Natural killer cell (primary cell): ENCODE measurements around the gene ARL13A. TPM values are rescaled to one million over a fixed set of nuclear protein-coding genes. Genes with fewer than 3 reads are reported as not detected.

Experiments used
- ATAC-seq, 3 donors: fragments of 150-1000 bp in 2 of 3; fragments of 200-7000 bp in 1 of 3; cut with Tn5 transposase; 1 replicate in 1 of 3; 2 replicates in 2 of 3; pipeline ENCODE4 v1.10.0; 2021; ENCODE audit warnings: mild to moderate bottlenecking in 2 of 3, moderate library complexity in 2 of 3
- DNase-seq, 2 donors: peaks; one replicate each; pipeline versions ENCODE4 v3.0.0 to v3.0.0-alpha.2; 2013 to 2021; ENCODE audit warnings: mixed read lengths in 1 of 2
- H3K27ac ChIP-seq: one replicate; pipeline ENCODE4 v1.5.1; 2013; ENCODE audit warnings: mild to moderate bottlenecking, low read length
- H3K27me3 ChIP-seq: one replicate; pipeline ENCODE4 v1.6.1; 2013; ENCODE audit warnings: low read length; ENCODE audit not compliant: control insufficient read depth, insufficient read depth
- H3K36me3 ChIP-seq: one replicate; pipeline ENCODE4 v1.6.1; 2013; ENCODE audit warnings: low read length; ENCODE audit not compliant: control insufficient read depth, insufficient read depth
- H3K4me1 ChIP-seq: one replicate; pipeline ENCODE4 v1.6.1; 2013; ENCODE audit warnings: low read length; ENCODE audit not compliant: control insufficient read depth, insufficient read depth
- H3K4me3 ChIP-seq: one replicate; pipeline ENCODE4 v1.5.1; 2013; ENCODE audit warnings: low read length
- H3K9me3 ChIP-seq: one replicate; pipeline ENCODE4 v1.6.1; 2013; ENCODE audit warnings: low read length; ENCODE audit not compliant: control insufficient read depth, insufficient read depth
- H3K27ac Mint-ChIP-seq, 2 donors: one replicate each; pipeline ENCODE4 v1.8.0; 2022; ENCODE audit warnings: mild to moderate bottlenecking in 2 of 2, mixed read lengths in 2 of 2, moderate library complexity in 1 of 2
- H3K27me3 Mint-ChIP-seq, 2 donors: one replicate each; pipeline ENCODE4 v1.8.0; 2022; ENCODE audit warnings: low read depth in 2 of 2, mixed read lengths in 2 of 2
- H3K36me3 Mint-ChIP-seq: one replicate; pipeline ENCODE4 v1.8.0; 2022; ENCODE audit warnings: mixed read lengths
- H3K4me1 Mint-ChIP-seq, 2 donors: one replicate each; pipeline ENCODE4 v1.8.0; 2022; ENCODE audit warnings: mixed read lengths in 2 of 2
- H3K4me3 Mint-ChIP-seq: one replicate; pipeline ENCODE4 v1.8.0; 2022; ENCODE audit warnings: mild to moderate bottlenecking, moderate library complexity, mixed read lengths
- H3K9me3 Mint-ChIP-seq, 2 donors: one replicate each; pipeline ENCODE4 v1.8.0; 2022; ENCODE audit warnings: mixed read lengths in 2 of 2
- WGBS: methylation state at CpG from one replicate; pipeline ENCODE4 v1.1.7; 2013; ENCODE audit warnings: missing lambda C conversion rate; ENCODE audit not compliant: insufficient coverage; 5-methylcytosine and 5-hydroxymethylcytosine counted together
- intact Hi-C: fragments of 100-400 bp; cut with micrococcal nuclease; formaldehyde crosslinking; loops from one replicate; pipeline ENCODE4 v1.14.2; 2022
- total RNA-seq, 4 donors: library from RNA; stranded (reverse); fragments of 120-200 nt in 1 of 4; gene quantifications; one replicate each; pipeline versions ENCODE4 v1.2.3 to v1.2.4, GENCODE V29; 2013 to 2022
- TF ChIP-seq, protein P1 (sequence below): fragments of 200-600 bp; IDR thresholded peaks from one replicate; pipeline ENCODE4 v1.8.0; 2022; ENCODE audit warnings: antibody characterized with exemption

ARL13A gene
- total RNA-seq, 3 donors from 2014 or later (not counting 1 experiment from before 2014, with no cell fraction given): not detected

DNA sequence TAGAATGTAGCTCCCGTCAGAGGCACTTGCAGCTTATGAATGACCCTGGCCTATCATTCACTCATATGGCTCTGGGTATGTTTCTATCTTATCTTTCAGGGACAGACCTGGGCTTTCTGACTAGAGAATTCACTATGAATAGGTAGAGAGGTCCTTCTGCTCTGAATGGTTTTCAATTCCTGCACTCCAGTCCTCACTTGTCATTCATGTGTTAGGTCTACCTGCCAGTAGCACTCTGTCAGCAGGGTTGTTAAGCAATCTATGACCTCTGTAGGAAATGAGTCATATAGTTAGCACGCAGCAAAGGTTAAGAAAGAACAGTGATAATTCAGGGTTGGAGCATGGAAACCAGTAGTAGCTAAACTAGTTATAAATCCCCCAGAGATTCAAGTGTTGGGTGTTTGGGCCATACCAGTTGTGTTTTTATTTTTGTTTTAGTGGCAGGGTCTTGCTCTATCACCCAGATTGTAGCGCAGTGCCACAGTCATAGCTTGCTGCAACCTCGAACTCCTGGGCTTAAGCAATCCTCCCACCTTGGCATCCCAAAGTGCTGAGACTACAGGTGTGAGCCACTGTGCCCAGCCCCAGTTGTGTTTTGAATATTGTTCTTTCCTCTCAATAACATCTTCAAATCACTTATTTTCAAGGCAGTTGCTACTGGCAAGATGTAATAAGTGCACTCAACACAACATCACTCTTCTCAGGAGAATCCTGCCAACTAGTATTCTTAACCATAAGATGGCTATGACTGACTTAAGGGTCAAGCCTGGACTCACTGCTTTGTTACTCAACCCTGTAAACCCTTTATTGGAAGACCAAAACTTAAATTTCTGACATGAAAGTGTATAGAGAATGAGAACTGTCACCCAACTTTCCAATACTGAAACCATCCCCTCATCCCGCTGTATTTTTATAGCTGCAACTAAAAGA lies 25.1 kb downstream of the ARL13A start:
- no peaks in the 10 kb centered on the region for H3K27me3 Mint-ChIP-seq
- H3K4me1 Mint-ChIP-seq: peaks cover 0 to 12% of the 10 kb centered on the region in 2 donors
- no peaks in the 10 kb centered on the region for H3K27me3 ChIP-seq
- H3K4me3 ChIP-seq: no peak overlapping the region
- H3K4me3 Mint-ChIP-seq: no peak overlapping the region
- H3K27ac ChIP-seq: no peak overlapping the region
- 73% methylated on average over 5 of the region's 5 CpGs for WGBS
- TF ChIP-seq, protein P1, sequence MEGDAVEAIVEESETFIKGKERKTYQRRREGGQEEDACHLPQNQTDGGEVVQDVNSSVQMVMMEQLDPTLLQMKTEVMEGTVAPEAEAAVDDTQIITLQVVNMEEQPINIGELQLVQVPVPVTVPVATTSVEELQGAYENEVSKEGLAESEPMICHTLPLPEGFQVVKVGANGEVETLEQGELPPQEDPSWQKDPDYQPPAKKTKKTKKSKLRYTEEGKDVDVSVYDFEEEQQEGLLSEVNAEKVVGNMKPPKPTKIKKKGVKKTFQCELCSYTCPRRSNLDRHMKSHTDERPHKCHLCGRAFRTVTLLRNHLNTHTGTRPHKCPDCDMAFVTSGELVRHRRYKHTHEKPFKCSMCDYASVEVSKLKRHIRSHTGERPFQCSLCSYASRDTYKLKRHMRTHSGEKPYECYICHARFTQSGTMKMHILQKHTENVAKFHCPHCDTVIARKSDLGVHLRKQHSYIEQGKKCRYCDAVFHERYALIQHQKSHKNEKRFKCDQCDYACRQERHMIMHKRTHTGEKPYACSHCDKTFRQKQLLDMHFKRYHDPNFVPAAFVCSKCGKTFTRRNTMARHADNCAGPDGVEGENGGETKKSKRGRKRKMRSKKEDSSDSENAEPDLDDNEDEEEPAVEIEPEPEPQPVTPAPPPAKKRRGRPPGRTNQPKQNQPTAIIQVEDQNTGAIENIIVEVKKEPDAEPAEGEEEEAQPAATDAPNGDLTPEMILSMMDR: no peak
- ATAC-seq: no peak
- no peaks in the 10 kb centered on the region for H3K4me1 ChIP-seq
- no peaks in the 10 kb centered on the region for H3K9me3 Mint-ChIP-seq
- no peak overlapping the region for H3K27ac Mint-ChIP-seq
- intact Hi-C loops: no loop called here
- DNase-seq: no peak
- no peaks in the 10 kb centered on the region for H3K36me3 Mint-ChIP-seq
- H3K9me3 ChIP-seq: no peaks in the 10 kb centered on the region
- no peaks in the 10 kb centered on the region for H3K36me3 ChIP-seq

DNA sequence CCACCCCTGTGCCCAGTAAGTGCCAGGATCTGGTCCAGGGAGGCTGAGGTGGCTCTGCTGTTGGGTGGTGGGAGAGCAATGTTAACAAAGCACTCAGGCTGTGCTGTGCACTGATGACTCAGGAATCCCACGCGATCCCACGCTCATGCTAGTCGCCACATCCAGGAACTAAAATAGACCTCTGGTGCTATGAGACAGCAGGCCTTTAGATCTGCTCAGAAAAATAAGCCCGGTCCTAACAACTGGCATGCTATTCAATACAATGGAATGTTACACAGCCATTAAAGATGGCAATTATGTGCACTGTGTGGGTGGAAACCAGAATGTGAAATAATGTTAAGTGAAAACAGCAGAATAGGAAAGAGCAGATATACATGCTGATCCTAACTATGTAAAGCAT lies 26.0 kb downstream of the ARL13A start:
- Histone ChIP-seq H3K4me3 (no peak overlapping the region), H3K4me1 (no peaks in the 10 kb centered on the region), H3K27ac (no peak overlapping the region), H3K9me3 (no peaks in the 10 kb centered on the region), H3K27me3 (no peaks in the 10 kb centered on the region), H3K36me3 (no peaks in the 10 kb centered on the region)
- Mint-ChIP-seq H3K27me3 (no peaks in the 10 kb centered on the region), H3K9me3 (no peaks in the 10 kb centered on the region), H3K4me3 (no peak overlapping the region), H3K4me1 (peaks cover 0 to 12% of the 10 kb centered on the region in 2 donors), H3K27ac (no peak overlapping the region), H3K36me3 (no peaks in the 10 kb centered on the region)
- WGBS: 90% methylated on average over 4 of the region's 5 CpGs
- no peak for DNase-seq
- no peak for ATAC-seq
- TF ChIP-seq, protein P1: no peak
- intact Hi-C loops: no loop called here

DNA sequence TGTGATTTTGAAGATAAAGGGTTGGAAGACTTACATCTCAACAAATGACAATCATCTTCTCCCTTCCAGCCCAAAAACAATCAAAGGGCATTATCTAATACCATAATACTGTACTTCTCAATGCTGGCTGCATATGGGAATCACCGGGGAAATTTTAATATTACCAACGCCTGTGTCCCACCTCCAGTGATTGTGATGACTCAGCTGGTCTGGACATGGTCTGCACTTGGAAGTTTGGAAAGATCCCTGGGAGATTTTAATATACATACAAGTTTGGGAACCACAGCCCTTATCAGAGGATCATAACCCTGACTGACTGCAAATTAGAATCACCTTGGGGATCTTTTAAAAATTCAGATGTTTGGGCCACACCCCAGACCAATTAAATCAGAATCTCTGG lies 29.9 kb downstream of the ARL13A start:
- ATAC-seq (no peak), DNase-seq (no peak)
- Mint-ChIP-seq H3K4me1 (peaks cover 0 to 9% of the 10 kb centered on the region in 2 donors), H3K9me3 (no peaks in the 10 kb centered on the region), H3K27ac (no peak overlapping the region), H3K4me3 (no peak overlapping the region), H3K27me3 (no peaks in the 10 kb centered on the region), H3K36me3 (no peaks in the 10 kb centered on the region)
- H3K4me1 ChIP-seq: no peaks in the 10 kb centered on the region
- H3K9me3 ChIP-seq: no peaks in the 10 kb centered on the region
- no peak overlapping the region for H3K4me3 ChIP-seq
- 100% methylated on average over 1 of the region's 2 CpGs for whole genome bisulfite sequencing
- TF ChIP-seq, protein P1: no peak
- H3K36me3 ChIP-seq: no peaks in the 10 kb centered on the region
- H3K27me3 ChIP-seq: no peaks in the 10 kb centered on the region
- H3K27ac ChIP-seq: no peak overlapping the region
- intact Hi-C loops: no loop called here
